Psoas muscle (tissue), 8 donors: ENCODE data around the gene SLBP. TPM values are rescaled to one million over a fixed set of nuclear protein-coding genes. Genes with fewer than 3 reads are reported as not detected.
A peak's percentile ranks its signal among the peaks of the same experiment; 100 is the strongest.

Source experiments
- ATAC-seq, 4 donors: fragments of 200-7000 bp; cut with Tn5 transposase; one replicate each; pipeline ENCODE4 v1.9.1; 2020; ENCODE audit warnings: moderate library complexity in 3 of 4, mild to moderate bottlenecking in 2 of 4
- DNase-seq, 2 donors: peaks; one replicate each; pipeline ENCODE4 v3.0.0-alpha.2; 2020
- H3K27ac ChIP-seq: fragments of 200-600 bp; one replicate; pipeline ENCODE4 v1.8.0; 2022
- H3K27me3 ChIP-seq, 3 donors: fragments of 200-600 bp in 1 of 3; one replicate each; pipeline versions ENCODE4 v1.6.1 to v1.8.0; 2013 to 2022; ENCODE audit warnings: low read length in 2 of 3, mild to moderate bottlenecking in 2 of 3, moderate library complexity in 1 of 3; ENCODE audit not compliant: insufficient read depth in 3 of 3
- H3K36me3 ChIP-seq, 2 donors: fragments of 200-600 bp in 1 of 2; one replicate each; pipeline versions ENCODE4 v1.6.1 to v1.8.0; 2013 to 2022; ENCODE audit warnings: low read depth in 1 of 2, mild to moderate bottlenecking in 1 of 2, moderate library complexity in 1 of 2; ENCODE audit not compliant: insufficient read depth in 1 of 2
- H3K4me1 ChIP-seq: fragments of 200-600 bp; one replicate; pipeline ENCODE4 v1.8.0; 2022
- H3K4me3 ChIP-seq: fragments of 200-600 bp; one replicate; pipeline ENCODE4 v1.8.0; 2022; ENCODE audit warnings: mild to moderate bottlenecking
- H3K9me3 ChIP-seq: fragments of 200-600 bp; one replicate; pipeline ENCODE4 v1.8.0; 2022
- WGBS, 3 donors: extraction: QIAGEN DNeasy Blood & Tissue Kit; methylation state at CpG; one replicate each; pipeline versions ENCODE4 v1.1.6 to v1.1.7; 2013; 5-methylcytosine and 5-hydroxymethylcytosine counted together
- intact Hi-C, 2 donors: fragments of 100-400 bp; cut with DNase I; formaldehyde crosslinking; loops; one replicate each; pipeline versions ENCODE4 v1.11.0 to v1.14.2; 2022
- polyA plus RNA-seq, 3 donors: library from polyadenylated mRNA; stranded (reverse); fragments of 200-250 nt; gene quantifications; one replicate each; pipeline ENCODE4 v1.2.3, GENCODE V29; 2013
- total RNA-seq, 4 donors: library from RNA; stranded (reverse); fragmentation: NEBNext Ultra II Directional in 2 of 4; extraction: Animal tissue kit (Norgen Biotek cat#: 25700) in 2 of 4; gene quantifications; one replicate each; pipeline versions ENCODE4 v1.2.1 to v1.2.4, GENCODE V29; 2021 to 2023
- TF ChIP-seq, protein P1 (sequence below): fragments of 200-600 bp; IDR thresholded peaks from one replicate; pipeline ENCODE4 v1.8.0; 2022; ENCODE audit warnings: antibody characterized with exemption
- donor health status: healthy with polysubstance abuse.
- donor health status: DM: no; HTN: no; CAD: no; lungs with moderate emphysema.
- donor health status: Bipolar disorder and iron deficiency.
- donor health status: healthy.
- donor health status: DM: yes; HTN: yes; CAD: no.
- donor health status: DM: no; HTN: no; CAD: no.
- donor health status: DM: no; HTN: no; CAD: no.
- donor health status: DM: yes; HTN: yes; CAD: no.

Gene SLBP
- total and polyA plus RNA-seq, 7 donors, result 15.4 to 18.8 (median 16.3) TPM

DNA sequence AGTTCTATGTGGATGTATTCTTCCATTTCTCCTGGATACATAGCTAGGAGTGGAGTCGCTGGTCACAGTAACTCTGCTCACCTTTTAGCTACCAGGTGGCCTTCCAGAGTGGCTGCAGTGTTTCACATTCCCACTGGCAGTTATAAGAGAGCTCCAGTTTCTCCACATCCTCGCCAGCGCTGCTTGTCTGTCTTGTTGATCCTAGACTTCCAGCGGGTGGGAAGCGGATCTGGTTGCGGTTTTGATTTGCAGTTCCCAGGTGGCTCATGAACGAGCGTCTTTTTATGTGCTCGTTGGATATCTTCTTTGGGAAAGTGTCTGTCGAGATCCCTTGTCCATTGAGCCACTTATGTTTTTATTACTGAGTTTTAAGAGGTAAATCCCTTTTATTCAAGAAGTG, 20.8 kb upstream of the SLBP start:
- Histone ChIP-seq H3K4me3 (no peak overlapping the region), H3K36me3 (peaks cover 4 to 72% of the 10 kb centered on the region in 2 donors), H3K4me1 (no peaks in the 10 kb centered on the region), H3K27me3 (no peaks in the 10 kb centered on the region), H3K27ac (no peak overlapping the region), H3K9me3 (no peaks in the 10 kb centered on the region)
- ATAC-seq, result no peak
- TF ChIP-seq, protein P1, sequence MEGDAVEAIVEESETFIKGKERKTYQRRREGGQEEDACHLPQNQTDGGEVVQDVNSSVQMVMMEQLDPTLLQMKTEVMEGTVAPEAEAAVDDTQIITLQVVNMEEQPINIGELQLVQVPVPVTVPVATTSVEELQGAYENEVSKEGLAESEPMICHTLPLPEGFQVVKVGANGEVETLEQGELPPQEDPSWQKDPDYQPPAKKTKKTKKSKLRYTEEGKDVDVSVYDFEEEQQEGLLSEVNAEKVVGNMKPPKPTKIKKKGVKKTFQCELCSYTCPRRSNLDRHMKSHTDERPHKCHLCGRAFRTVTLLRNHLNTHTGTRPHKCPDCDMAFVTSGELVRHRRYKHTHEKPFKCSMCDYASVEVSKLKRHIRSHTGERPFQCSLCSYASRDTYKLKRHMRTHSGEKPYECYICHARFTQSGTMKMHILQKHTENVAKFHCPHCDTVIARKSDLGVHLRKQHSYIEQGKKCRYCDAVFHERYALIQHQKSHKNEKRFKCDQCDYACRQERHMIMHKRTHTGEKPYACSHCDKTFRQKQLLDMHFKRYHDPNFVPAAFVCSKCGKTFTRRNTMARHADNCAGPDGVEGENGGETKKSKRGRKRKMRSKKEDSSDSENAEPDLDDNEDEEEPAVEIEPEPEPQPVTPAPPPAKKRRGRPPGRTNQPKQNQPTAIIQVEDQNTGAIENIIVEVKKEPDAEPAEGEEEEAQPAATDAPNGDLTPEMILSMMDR, result no peak
- DNase-seq, result no peak
- WGBS, 3 donors, result 81 to 84% (median 83%) methylated on average over 10 of the region's 10 CpGs
- intact Hi-C loops, result no loop called here

DNA sequence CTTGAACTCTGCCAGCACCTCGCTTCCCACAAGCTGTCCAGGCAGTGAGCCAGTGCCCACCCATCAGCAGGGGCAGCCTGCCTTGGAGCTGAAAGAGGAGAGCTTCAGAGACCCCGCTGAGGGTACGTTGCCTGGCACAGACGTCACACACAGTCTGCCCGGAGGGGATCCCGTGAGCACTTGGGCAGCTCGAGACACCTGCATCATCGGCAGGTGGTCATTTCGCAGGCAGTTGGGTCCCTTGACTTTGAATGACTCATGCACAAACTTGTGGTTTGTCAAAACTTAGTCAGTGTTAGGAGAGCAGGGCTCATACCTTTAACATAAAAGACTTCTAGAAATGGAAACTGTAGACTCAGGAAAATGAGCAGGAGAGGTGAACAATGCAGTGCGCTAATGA, 19.1 kb upstream of the SLBP start:
- H3K4me1 ChIP-seq, result no peaks in the 10 kb centered on the region
- no peak overlapping the region for H3K4me3 ChIP-seq
- H3K36me3 ChIP-seq, result peaks cover 4 to 62% of the 10 kb centered on the region in 2 donors
- H3K27me3 ChIP-seq, result no peaks in the 10 kb centered on the region
- WGBS, 3 donors, result 93 to 96% (median 94%) methylated on average over 10 of the region's 10 CpGs
- no peak for ATAC-seq
- DNase-seq, result no peak
- no peak overlapping the region for H3K27ac ChIP-seq
- no peaks in the 10 kb centered on the region for H3K9me3 ChIP-seq
- intact Hi-C loops, result no loop called here
- TF ChIP-seq, protein P1, result no peak

DNA sequence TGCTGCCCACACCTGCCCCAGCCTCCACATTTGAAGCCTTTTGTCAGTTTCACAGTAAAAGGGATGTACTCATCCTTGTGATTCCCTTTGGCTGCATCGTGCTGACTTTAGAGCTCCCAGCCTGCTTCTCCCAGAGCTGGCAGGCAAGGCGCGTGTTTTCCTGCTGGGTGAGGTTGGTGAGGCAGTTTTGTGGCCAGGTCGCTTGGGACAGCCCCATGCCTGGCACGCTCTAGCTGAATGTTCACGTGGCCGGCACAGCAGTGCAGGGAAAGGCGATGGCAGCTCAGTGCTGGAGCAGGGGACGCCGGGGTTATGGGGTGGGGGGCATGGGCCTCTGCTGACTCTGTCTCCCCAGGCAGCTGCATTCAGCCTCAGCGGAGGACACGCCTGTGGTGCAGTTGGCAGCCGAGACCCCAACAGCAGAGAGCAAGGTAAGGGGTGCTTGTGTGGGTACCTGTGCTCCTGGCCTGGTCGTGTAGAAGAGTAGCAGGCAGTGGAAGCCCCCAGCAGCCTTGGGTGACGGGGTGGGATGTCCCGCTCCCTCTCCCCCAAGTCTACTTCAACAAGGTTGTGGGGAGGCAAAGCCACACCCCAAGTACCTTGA, 18.5 kb upstream of the SLBP start:
- Histone ChIP-seq H3K4me1 (no peaks in the 10 kb centered on the region), H3K27ac (no peak overlapping the region), H3K36me3 (peaks cover 4 to 59% of the 10 kb centered on the region in 2 donors), H3K9me3 (no peaks in the 10 kb centered on the region), H3K4me3 (no peak overlapping the region), H3K27me3 (no peaks in the 10 kb centered on the region)
- ATAC-seq, result no peak
- intact Hi-C loops, result no loop called here
- TF ChIP-seq, protein P1, result no peak
- 94 to 98% (median 95%) methylated on average over 16 of the region's 16 CpGs for WGBS, 3 donors
- DNase-seq, result no peak

DNA sequence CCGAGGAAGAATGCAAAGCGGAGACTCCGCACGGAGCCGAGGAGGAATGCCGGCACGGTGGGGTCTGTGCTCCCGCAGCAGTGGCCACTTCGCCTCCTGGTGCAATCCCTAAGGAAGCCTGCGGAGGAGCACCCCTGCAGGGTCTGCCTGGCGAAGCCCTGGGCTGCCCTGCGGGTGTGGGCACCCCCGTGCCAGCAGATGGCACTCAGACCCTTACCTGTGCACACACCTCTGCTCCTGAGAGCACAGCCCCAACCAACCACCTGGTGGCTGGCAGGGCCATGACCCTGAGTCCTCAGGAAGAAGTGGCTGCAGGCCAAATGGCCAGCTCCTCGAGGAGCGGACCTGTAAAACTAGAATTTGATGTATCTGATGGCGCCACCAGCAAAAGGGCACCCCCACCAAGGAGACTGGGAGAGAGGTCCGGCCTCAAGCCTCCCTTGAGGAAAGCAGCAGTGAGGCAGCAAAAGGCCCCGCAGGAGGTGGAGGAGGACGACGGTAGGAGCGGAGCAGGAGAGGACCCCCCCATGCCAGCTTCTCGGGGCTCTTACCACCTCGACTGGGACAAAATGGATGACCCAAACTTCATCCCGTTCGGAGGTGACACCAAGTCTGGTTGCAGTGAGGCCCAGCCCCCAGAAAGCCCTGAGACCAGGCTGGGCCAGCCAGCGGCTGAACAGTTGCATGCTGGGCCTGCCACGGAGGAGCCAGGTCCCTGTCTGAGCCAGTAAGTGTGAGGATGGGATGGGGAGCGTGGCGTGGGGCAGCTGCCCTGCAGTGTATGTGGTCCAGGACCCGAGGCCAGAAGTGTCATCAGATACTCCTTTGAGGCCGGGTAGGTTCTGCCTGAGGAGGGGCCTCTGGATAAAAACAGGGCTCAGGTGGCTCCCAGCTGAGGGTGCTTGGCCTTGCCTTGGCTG, 16.2 kb upstream of the SLBP start:
- intact Hi-C loops, result loop anchor here in 1 of 2 donors (5.0 kb wide), 1 partner anchor 36 kb away; no protein-coding TSS in a partner anchor
- ATAC-seq (no peak), DNase-seq (peak in 1 of 2 donors; percentile 12)
- Histone ChIP-seq H3K9me3 (no peaks in the 10 kb centered on the region), H3K4me3 (peak overlapping the region; percentile 37), H3K27me3 (no peaks in the 10 kb centered on the region), H3K27ac (no peak overlapping the region), H3K4me1 (no peaks in the 10 kb centered on the region), H3K36me3 (peaks cover 4 to 51% of the 10 kb centered on the region in 2 donors)
- TF ChIP-seq, protein P1, result no peak
- WGBS, 3 donors, result 79 to 85% (median 80%) methylated on average over 31 of the region's 31 CpGs
